ENCODE results near the gene SLC8A1.

- TF ChIP-seq CTCF (IDR thresholded peaks at IDR 0.05; ENCODE audit: borderline replicate concordance, extremely low read depth, low read length, poor library complexity, severe bottlenecking) = no peak
- no peak for TF ChIP-seq EZH2 (IDR thresholded peaks at IDR 0.05; ENCODE audit: borderline replicate concordance, low read depth, low read length, severe bottlenecking)
Measured at GRCh38 chr2:40273734-40274182, 178.1 kb downstream of the SLC8A1 start.
